HEK293 (cell line): ENCODE results near the gene CCNY.

ENCODE experiments used
- SCRT1 ChIP-seq: fragments of 450-650 bp; formaldehyde crosslinking; IDR thresholded peaks from 2 replicates; pipeline ENCODE4 v1.5.1; 2016; ENCODE audit warnings: missing biosample characterization, missing genetic modification characterization, borderline replicate concordance
- ZBTB8A ChIP-seq: fragments of 450-650 bp; formaldehyde crosslinking; IDR thresholded peaks from 2 replicates; pipeline ENCODE4 v1.5.1; 2016; ENCODE audit warnings: missing biosample characterization, missing genetic modification characterization

- no peak for TF ChIP-seq SCRT1 (tag by site-specific recombination)
- no peak for TF ChIP-seq ZBTB8A (tag by site-specific recombination)
Observed at GRCh38 chr10:35375091-35375765, 38.9 kb downstream of the CCNY start.
